ENCODE measurements around the gene SMIM14. TPM values are rescaled to one million over a fixed set of nuclear protein-coding genes. Genes with fewer than 3 reads are reported as not detected.

Gene SMIM14
- total RNA-seq, 1 experiment from 2014 or later: 14.5 TPM

DNA sequence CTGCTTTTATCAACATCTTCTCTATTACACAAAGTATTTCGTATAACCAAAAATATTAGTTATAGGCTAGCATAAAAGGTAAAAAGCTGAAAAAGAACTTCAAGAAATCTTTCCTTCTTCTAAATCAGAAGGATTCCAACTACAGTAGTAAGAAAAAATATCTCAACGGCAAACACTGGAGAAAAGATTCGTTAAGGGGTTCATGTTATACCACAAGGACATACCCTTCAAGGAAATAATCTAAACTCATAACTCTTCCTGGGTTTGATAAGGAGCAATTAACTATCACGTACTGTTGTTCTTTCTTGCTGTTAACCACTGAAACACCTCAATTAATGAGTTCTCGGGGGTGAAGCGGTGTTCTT, 1.5 kb downstream of the SMIM14 start:
- CTCF ChIA-PET: interaction anchor here (0.7 kb wide), 2 partner anchors 168 to 485 kb away, joined by 3 read pairs; no protein-coding TSS in a partner anchor
- Histone ChIP-seq H3K4me1 (ENCODE audit: insufficient read depth, low read length, poor library complexity, severe bottlenecking) (peaks cover 10% of the 10 kb centered on the region), H3K9me3 (ENCODE audit: low read depth, low read length, poor library complexity, severe bottlenecking) (no peaks in the 10 kb centered on the region), H3K27ac (ENCODE audit: low read depth, low read length, poor library complexity, severe bottlenecking) (peak overlapping the region; percentile 91), H3K36me3 (ENCODE audit: insufficient read depth, low read length, poor library complexity, severe bottlenecking) (no peaks in the 10 kb centered on the region), H3K4me3 (ENCODE audit: low read depth, low read length, poor library complexity, severe bottlenecking) (peak overlapping the region; percentile 95), H3K27me3 (replicated peaks; ENCODE audit: insufficient read depth, low read depth, low read length, poor library complexity) (no peaks in the 10 kb centered on the region)
- no peak for DNase-seq (ENCODE audit: low spot score)
- POLR2A ChIA-PET (ENCODE audit: low non-redundant PET): interaction anchor here (0.7 kb wide), 1 partner anchor 44 kb away, joined by 4 read pairs; no protein-coding TSS in a partner anchor
- intact Hi-C loops (cut with micrococcal nuclease; ENCODE audit: unreplicated experiment): loop anchor here (5.0 to 10.0 kb wide), 2 partner anchors 110 to 338 kb away; partner anchors contain the start of genes PDS5A and UGDH
- TF ChIP-seq, protein P1, sequence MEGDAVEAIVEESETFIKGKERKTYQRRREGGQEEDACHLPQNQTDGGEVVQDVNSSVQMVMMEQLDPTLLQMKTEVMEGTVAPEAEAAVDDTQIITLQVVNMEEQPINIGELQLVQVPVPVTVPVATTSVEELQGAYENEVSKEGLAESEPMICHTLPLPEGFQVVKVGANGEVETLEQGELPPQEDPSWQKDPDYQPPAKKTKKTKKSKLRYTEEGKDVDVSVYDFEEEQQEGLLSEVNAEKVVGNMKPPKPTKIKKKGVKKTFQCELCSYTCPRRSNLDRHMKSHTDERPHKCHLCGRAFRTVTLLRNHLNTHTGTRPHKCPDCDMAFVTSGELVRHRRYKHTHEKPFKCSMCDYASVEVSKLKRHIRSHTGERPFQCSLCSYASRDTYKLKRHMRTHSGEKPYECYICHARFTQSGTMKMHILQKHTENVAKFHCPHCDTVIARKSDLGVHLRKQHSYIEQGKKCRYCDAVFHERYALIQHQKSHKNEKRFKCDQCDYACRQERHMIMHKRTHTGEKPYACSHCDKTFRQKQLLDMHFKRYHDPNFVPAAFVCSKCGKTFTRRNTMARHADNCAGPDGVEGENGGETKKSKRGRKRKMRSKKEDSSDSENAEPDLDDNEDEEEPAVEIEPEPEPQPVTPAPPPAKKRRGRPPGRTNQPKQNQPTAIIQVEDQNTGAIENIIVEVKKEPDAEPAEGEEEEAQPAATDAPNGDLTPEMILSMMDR (conservative IDR thresholded peaks at IDR 0.05; ENCODE audit: low read depth, low read length): no peak
- TF ChIP-seq EZH2 (IDR thresholded peaks at IDR 0.05; ENCODE audit: borderline replicate concordance, low read depth, low read length, poor library complexity, severe bottlenecking): no peak
- BruUV-seq (replicated peaks): no TSS peak

DNA sequence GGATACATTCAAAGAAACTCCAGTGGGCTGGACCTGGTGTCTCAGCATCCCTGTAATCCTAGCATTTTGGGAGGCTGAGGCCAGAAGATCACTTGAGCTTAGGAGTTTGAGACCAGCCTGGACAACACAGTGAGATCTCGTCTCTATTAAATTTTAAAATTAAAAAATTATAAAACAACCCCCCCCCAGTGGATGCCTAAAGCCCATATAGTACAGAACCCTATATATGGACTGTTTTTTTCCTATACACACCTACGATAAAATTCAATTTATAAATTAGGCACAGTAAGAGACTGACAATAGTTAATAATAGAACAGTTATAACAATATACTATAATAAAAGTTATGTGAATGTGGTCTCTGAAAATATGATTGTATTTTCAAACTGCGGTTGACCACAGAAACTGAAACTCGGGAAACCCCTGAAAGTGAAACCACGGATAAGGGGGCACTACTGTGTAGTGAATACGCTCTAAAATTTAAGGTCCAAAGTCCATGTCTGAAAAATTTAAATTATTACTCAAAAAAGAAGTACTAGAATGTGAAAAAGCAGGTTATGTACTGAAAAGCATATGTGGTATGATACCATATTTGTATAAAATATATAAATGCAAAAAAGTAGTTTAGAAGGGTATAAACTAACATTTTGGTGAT, 2.0 kb downstream of the SMIM14 start:
- CTCF ChIA-PET: no interaction called here
- BruUV-seq (replicated peaks): no TSS peak
- POLR2A ChIA-PET (ENCODE audit: low non-redundant PET): no interaction called here
- H3K4me1 ChIP-seq (ENCODE audit: insufficient read depth, low read length, poor library complexity, severe bottlenecking): peaks cover 10% of the 10 kb centered on the region
- peak overlapping the region; percentile 95 for H3K4me3 ChIP-seq (ENCODE audit: low read depth, low read length, poor library complexity, severe bottlenecking)
- no peak for DNase-seq (ENCODE audit: low spot score)
- peak overlapping the region; percentile 91 for H3K27ac ChIP-seq (ENCODE audit: low read depth, low read length, poor library complexity, severe bottlenecking)
- no peaks in the 10 kb centered on the region for H3K36me3 ChIP-seq (ENCODE audit: insufficient read depth, low read length, poor library complexity, severe bottlenecking)
- H3K9me3 ChIP-seq (ENCODE audit: low read depth, low read length, poor library complexity, severe bottlenecking): no peaks in the 10 kb centered on the region
- intact Hi-C loops (cut with micrococcal nuclease; ENCODE audit: unreplicated experiment): loop anchor here (5.0 to 10.0 kb wide), 2 partner anchors 109 to 338 kb away; partner anchors contain the start of genes PDS5A and UGDH
- TF ChIP-seq, protein P1 (conservative IDR thresholded peaks at IDR 0.05; ENCODE audit: low read depth, low read length): no peak
- TF ChIP-seq EZH2 (IDR thresholded peaks at IDR 0.05; ENCODE audit: borderline replicate concordance, low read depth, low read length, poor library complexity, severe bottlenecking): no peak
- no peaks in the 10 kb centered on the region for H3K27me3 ChIP-seq (replicated peaks; ENCODE audit: insufficient read depth, low read depth, low read length, poor library complexity)

DNA sequence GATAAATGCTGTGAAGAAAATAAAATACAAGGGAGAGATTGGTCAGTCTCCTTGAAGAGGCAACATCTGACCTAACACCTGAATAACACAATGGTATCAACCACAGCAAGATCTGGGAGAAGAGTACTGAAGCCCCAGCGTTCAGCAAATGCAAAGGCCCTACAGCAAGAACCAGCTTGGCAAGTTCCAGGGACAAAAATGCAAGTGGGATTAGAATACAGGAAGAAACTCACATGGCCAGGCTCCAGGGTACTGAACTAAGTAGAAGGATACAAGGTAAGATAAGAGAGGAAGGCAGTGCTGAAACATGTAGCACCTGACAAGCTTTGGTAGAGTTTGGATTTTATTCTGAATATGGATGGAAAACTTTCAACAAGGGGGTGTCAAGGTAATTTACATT, 3.6 kb downstream of the SMIM14 start:
- H3K27ac ChIP-seq (ENCODE audit: low read depth, low read length, poor library complexity, severe bottlenecking): no peak overlapping the region
- H3K36me3 ChIP-seq (ENCODE audit: insufficient read depth, low read length, poor library complexity, severe bottlenecking): no peaks in the 10 kb centered on the region
- peaks cover 10% of the 10 kb centered on the region for H3K4me1 ChIP-seq (ENCODE audit: insufficient read depth, low read length, poor library complexity, severe bottlenecking)
- no peaks in the 10 kb centered on the region for H3K9me3 ChIP-seq (ENCODE audit: low read depth, low read length, poor library complexity, severe bottlenecking)
- ChIA-PET POLR2A (ENCODE audit: low non-redundant PET) (no interaction called here), CTCF (no interaction called here)
- no peak for DNase-seq (ENCODE audit: low spot score)
- TF ChIP-seq, protein P1 (conservative IDR thresholded peaks at IDR 0.05; ENCODE audit: low read depth, low read length): no peak
- TF ChIP-seq EZH2 (IDR thresholded peaks at IDR 0.05; ENCODE audit: borderline replicate concordance, low read depth, low read length, poor library complexity, severe bottlenecking): no peak
- no TSS peak for BruUV-seq (replicated peaks)
- no peak overlapping the region for H3K4me3 ChIP-seq (ENCODE audit: low read depth, low read length, poor library complexity, severe bottlenecking)
- H3K27me3 ChIP-seq (replicated peaks; ENCODE audit: insufficient read depth, low read depth, low read length, poor library complexity): no peaks in the 10 kb centered on the region
- intact Hi-C loops (cut with micrococcal nuclease; ENCODE audit: unreplicated experiment): loop anchor here (5.0 to 10.0 kb wide), 2 partner anchors 108 to 340 kb away; partner anchors contain the start of genes PDS5A and UGDH
